HG03571 (cell line): ENCODE measurements around the gene ZBTB16.

Source experiments
- ATAC-seq: cut with Tn5 transposase; IDR thresholded peaks from one replicate; pipeline ENCODE4 v1.9.1; 2021; ENCODE audit not compliant: unreplicated experiment

ZBTB16 gene

GRCh38 chr11:114130115-114130576, 70.6 kb downstream of the ZBTB16 start:
- ATAC-seq: no peak

GRCh38 chr11:114130629-114131277, 71.2 kb downstream of the ZBTB16 start:
- ATAC-seq: no peak

- no peak for ATAC-seq
Observed at GRCh38 chr11:114131461-114131864, 72.0 kb downstream of the ZBTB16 start.

GRCh38 chr11:114132417-114132816, 72.9 kb downstream of the ZBTB16 start:
- ATAC-seq: no peak

- no peak for ATAC-seq
Observed at GRCh38 chr11:114132944-114133394, 73.5 kb downstream of the ZBTB16 start.

- no peak for ATAC-seq
Observed at GRCh38 chr11:114133548-114134329, 74.2 kb downstream of the ZBTB16 start.

- ATAC-seq: no peak
Observed at GRCh38 chr11:114134870-114135269, 75.4 kb downstream of the ZBTB16 start.

- no peak for ATAC-seq
Observed at GRCh38 chr11:114135737-114136151, 76.2 kb downstream of the ZBTB16 start.

GRCh38 chr11:114136686-114137640, 77.5 kb downstream of the ZBTB16 start:
- ATAC-seq: no peak

- no peak for ATAC-seq
Observed at GRCh38 chr11:114137838-114138237, 78.3 kb downstream of the ZBTB16 start.

GRCh38 chr11:114138411-114138810, 78.9 kb downstream of the ZBTB16 start:
- no peak for ATAC-seq

- no peak for ATAC-seq
Observed at GRCh38 chr11:114140826-114141225, 81.3 kb downstream of the ZBTB16 start.

GRCh38 chr11:114141863-114142580, 82.5 kb downstream of the ZBTB16 start:
- ATAC-seq: no peak

GRCh38 chr11:114142707-114143106, 83.2 kb downstream of the ZBTB16 start:
- no peak for ATAC-seq

GRCh38 chr11:114145166-114145775, 85.8 kb downstream of the ZBTB16 start:
- no peak for ATAC-seq

- ATAC-seq: no peak
Observed at GRCh38 chr11:114147375-114148012, 88.0 kb downstream of the ZBTB16 start.

GRCh38 chr11:114148013-114148382, 88.5 kb downstream of the ZBTB16 start:
- ATAC-seq: no peak

GRCh38 chr11:114149689-114150407, 90.3 kb downstream of the ZBTB16 start:
- no peak for ATAC-seq

- ATAC-seq: no peak
Observed at GRCh38 chr11:114150671-114151070, 91.2 kb downstream of the ZBTB16 start.
